Islet of Langerhans (tissue), 1 donor: ENCODE data around the gene DLX6.

Source experiments
- FAIRE-seq: peaks from one replicate; lab custom pipeline; 2011; peaks lifted over from hg19 to GRCh38; lab: Jason Lieb, UNC

The DLX6 gene

GRCh38 chr7:97011536-97012364, 6.4 kb downstream of the DLX6 start:
- no peak for FAIRE-seq

- no peak for FAIRE-seq
These were observed 7.2 kb downstream of the DLX6 start for GRCh38 chr7:97012365-97013133.

GRCh38 chr7:97013134-97013844, 7.9 kb downstream of the DLX6 start:
- no peak for FAIRE-seq

GRCh38 chr7:97013845-97014134, 8.4 kb downstream of the DLX6 start:
- no peak for FAIRE-seq

- FAIRE-seq, result no peak
These were observed 8.9 kb downstream of the DLX6 start for GRCh38 chr7:97014145-97014750.

GRCh38 chr7:97015279-97015678, 9.9 kb downstream of the DLX6 start:
- no peak for FAIRE-seq

GRCh38 chr7:97015756-97016380, 10.5 kb downstream of the DLX6 start:
- no peak for FAIRE-seq

- no peak for FAIRE-seq
These were observed 11.2 kb downstream of the DLX6 start for GRCh38 chr7:97016381-97017191.

- FAIRE-seq, result no peak
These were observed 12.1 kb downstream of the DLX6 start for GRCh38 chr7:97017192-97018125.

GRCh38 chr7:97018126-97018601, 12.8 kb downstream of the DLX6 start:
- FAIRE-seq, result no peak

GRCh38 chr7:97018791-97019531, 13.6 kb downstream of the DLX6 start:
- no peak for FAIRE-seq

- FAIRE-seq, result no peak
These were observed 14.4 kb downstream of the DLX6 start for GRCh38 chr7:97019710-97020225.

- no peak for FAIRE-seq
These were observed 15.2 kb downstream of the DLX6 start for GRCh38 chr7:97020601-97020995.

GRCh38 chr7:97020996-97021746, 15.8 kb downstream of the DLX6 start:
- FAIRE-seq, result no peak

- no peak for FAIRE-seq
These were observed 16.6 kb downstream of the DLX6 start for GRCh38 chr7:97021747-97022490.

- no peak for FAIRE-seq
These were observed 17.3 kb downstream of the DLX6 start for GRCh38 chr7:97022491-97023306.
